HG02852 (cell line): Measurements from ENCODE around the gene GASK1B.

ENCODE experiments used
- ATAC-seq: cut with Tn5 transposase; IDR thresholded peaks from one replicate; pipeline ENCODE4 v1.9.1; 2021; ENCODE audit warnings: mild to moderate bottlenecking, moderate library complexity; ENCODE audit not compliant: unreplicated experiment

The GASK1B gene

DNA sequence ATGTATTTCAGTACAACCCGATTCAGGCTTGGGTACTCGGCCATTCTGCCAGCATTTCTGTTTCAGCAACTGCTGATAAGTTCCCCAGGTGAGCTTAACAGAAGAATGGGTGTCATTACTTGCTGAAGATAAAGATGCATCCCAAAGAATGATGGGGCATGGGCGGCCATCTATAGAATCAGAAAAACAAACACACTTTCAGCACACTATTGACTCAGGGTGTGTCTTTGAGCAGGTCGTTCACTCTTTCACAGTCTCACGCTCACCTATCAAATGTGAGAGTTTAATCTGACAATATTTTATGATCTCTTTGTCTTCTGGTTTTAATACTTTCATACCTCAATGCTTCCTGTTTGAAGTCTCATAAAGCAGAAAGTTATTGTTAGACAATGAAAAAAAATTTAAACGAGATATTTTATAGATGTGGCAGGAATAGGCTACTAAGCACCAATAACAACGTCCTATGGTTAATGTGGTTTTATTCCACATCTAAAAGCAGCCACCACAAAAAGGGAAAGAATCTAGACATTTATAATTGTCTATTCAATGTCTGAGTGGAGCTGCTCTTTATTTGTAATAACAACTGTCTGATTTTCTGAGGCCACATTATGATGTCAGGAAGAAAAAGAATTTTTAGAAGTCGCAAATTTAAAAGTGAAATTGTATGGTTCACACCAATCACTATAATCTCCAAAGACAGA lies 17.0 kb downstream of the GASK1B start:
- ATAC-seq, result no peak

GRCh38 chr4:158147151-158147550 lies 25.7 kb downstream of the GASK1B start:
- ATAC-seq, result no peak

- no peak for ATAC-seq
Measured at GRCh38 chr4:158146736-158147135, 26.1 kb downstream of the GASK1B start.

DNA sequence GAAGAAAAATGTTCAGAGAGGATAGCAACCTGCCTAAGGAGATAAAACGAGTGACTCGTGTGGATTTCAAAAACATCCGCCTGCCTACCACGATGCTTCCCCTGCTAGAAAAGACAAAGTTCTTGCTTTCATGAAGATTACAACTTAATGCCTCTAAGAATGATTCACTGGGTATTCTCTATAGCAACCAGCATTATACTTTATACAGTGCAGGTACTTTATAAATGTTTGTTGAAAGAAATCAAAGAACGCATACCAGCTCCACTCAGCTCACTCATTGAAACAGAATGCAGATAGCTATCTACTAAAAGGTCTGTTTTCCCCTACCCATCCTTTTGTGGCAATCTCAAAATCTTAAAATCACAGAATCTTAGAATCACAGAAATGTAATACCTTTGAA lies 33.7 kb downstream of the GASK1B start:
- ATAC-seq, result no peak

DNA sequence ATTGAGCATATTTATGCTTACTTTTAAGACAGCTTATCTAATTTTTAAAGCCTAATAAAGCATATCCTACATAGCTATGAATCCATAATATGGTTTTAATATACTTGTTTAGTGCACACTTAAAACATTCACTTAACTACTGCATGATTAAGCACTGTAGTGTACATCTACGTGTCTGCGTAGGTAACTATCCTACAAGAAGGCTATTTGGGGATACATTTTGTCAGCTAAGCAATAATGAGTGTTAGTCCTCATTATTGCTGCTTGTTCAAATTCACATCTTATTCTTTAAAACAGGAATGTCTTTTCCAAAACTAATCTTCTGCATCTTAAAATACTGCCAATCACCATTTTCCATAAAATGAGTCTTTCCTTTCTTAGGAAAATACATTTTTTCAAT lies 38.6 kb downstream of the GASK1B start:
- ATAC-seq, result no peak

DNA sequence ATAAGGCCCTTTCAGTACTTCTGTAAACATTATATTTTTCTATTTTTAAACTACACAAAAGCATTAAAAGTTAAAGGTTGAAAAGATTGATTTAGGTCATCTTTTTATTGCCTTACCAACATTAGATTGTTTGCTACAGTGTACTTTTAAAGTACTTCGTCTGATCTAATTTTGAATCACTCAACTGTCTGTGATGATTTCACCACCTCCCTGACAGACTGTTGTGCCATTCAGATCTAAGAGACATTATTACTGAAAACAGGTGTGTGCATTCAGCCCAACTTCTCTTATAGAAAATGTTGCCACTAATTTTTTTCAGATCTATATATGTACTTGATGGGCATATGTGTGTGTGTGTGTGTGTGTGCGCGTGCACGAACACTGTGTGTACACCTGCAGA lies 39.3 kb downstream of the GASK1B start:
- no peak for ATAC-seq

GRCh38 chr4:158131027-158131426 lies 41.8 kb downstream of the GASK1B start:
- ATAC-seq, result no peak

GRCh38 chr4:158130204-158130603 lies 42.6 kb downstream of the GASK1B start:
- no peak for ATAC-seq

DNA sequence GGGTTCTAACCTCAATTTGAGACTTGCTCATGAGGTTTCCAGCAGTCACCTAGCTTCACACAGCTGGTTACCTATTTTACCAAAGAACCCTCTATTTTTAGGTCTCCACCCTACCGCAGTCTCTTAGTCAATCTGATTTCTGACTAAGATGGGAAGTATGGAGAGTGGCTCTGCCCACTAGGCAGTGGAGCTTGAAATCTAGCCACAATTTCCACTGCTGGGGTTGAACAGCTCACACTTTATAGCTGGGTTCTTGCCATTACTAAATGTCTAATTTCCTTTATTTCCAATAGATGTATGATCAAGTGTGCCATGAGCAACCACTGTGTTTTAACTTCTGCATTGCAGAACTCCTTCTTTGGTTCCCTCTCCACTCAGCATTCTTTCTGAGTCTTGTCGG lies 43.1 kb downstream of the GASK1B start:
- peak; percentile 95 for ATAC-seq

DNA sequence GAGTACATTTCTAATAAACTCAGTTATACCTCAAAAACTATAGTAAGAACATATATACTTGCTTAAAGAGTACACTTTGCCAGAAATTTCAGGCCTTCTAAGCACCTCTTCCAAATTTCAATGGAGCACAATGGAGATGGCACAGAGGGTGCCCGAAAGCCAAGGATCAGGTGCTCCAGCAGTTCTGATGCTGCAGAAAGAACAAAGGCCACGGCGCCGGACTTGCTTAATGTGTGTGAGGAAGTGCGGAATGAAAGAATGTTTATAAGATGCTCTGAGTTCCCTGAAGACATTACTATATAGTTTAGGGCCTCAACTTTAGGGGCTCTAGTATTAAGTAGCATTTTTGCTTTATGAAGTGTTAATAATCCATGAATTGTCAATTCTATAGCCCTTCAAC lies 44.3 kb downstream of the GASK1B start:
- ATAC-seq, result no peak

DNA sequence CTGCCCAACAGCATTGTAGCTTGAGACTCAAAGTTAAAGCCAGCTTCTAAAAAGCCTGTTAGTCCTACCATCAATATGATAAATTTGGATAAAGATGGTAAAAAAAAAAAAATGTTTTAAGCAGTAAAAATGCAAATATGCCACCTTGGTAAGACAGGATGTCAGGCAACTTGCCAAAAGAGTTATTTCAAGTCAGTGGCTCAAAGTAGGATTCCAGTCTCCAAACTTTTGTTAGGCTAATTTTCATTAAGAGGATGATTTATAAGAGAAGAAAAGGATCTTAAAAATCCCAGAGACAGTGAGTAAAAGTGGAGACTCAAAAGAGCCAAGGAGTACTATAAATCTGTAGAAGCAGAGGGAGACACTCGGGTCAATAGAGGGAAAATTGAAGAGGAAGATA lies 47.5 kb downstream of the GASK1B start:
- no peak for ATAC-seq
